AG04449 (cell line): ENCODE data around the gene NOM1.

Experiments
- CTCF ChIA-PET: fragments of 350-600 bp; formaldehyde crosslinking; extraction: SDS; loops from one replicate; lab custom pipeline; 2021; ENCODE audit warnings: antibody characterized with exemption; lab: Yijun Ruan, JAX
- POLR2A ChIA-PET: fragments of 400-600, 350-600 bp; formaldehyde crosslinking; extraction: SDS; loops from one replicate; lab custom pipeline; 2020; ENCODE audit warnings: antibody characterized with exemption, inconsistent platforms; lab: Yijun Ruan, JAX
- DNase-seq: peaks from one replicate; pipeline ENCODE4 v3.0.0-alpha.2; 2010; ENCODE audit warnings: low read depth, low spot score
- H3K4me3 ChIP-seq: 2 replicates; pipeline ENCODE4 v1.5.1; 2011; ENCODE audit warnings: low read depth, mild to moderate bottlenecking, control low read depth, low read length
- CTCF ChIP-seq: IDR thresholded peaks from one replicate; pipeline ENCODE4 v1.5.1; 2011; ENCODE audit warnings: mild to moderate bottlenecking, moderate library complexity, low read length, control low read depth, inconsistent platforms; ENCODE audit not compliant: insufficient read depth; ENCODE audit errors: missing control alignments

The NOM1 gene

GRCh38 chr7:157005456-157006204 is 56.1 kb downstream of the NOM1 start:
- CTCF ChIA-PET, result no interaction called here
- H3K4me3 ChIP-seq, result no peak overlapping the region
- DNase-seq, result no peak

GRCh38 chr7:157006205-157006747 is 56.8 kb downstream of the NOM1 start:
- POLR2A ChIA-PET, result no interaction called here
- CTCF ChIA-PET, result no interaction called here
- no peak for TF ChIP-seq CTCF

More at GRCh38 chr7:157005456-157006204, 56.1 kb downstream of the NOM1 start:
- POLR2A ChIA-PET, result no interaction called here
- no peak for TF ChIP-seq CTCF

GRCh38 chr7:157006829-157007469 is 57.4 kb downstream of the NOM1 start:
- no peak for DNase-seq
- ChIA-PET CTCF (no interaction called here), POLR2A (no interaction called here)
- no peak overlapping the region for H3K4me3 ChIP-seq
- TF ChIP-seq CTCF, result no peak

More at GRCh38 chr7:157006205-157006747, 56.8 kb downstream of the NOM1 start:
- DNase-seq, result no peak
- H3K4me3 ChIP-seq, result no peak overlapping the region

GRCh38 chr7:157007470-157008066 is 58.1 kb downstream of the NOM1 start:
- CTCF ChIA-PET, result no interaction called here
- POLR2A ChIA-PET, result no interaction called here
- no peak for DNase-seq
- no peak overlapping the region for H3K4me3 ChIP-seq
- TF ChIP-seq CTCF, result no peak

- POLR2A ChIA-PET, result no interaction called here
- no peak overlapping the region for H3K4me3 ChIP-seq
- DNase-seq, result no peak
- no peak for TF ChIP-seq CTCF
- CTCF ChIA-PET, result no interaction called here
Measured at GRCh38 chr7:157008206-157009169, 59.0 kb downstream of the NOM1 start.
